H1 (cell line): ENCODE measurements around the gene BNC2. TPM values are rescaled to one million over a fixed set of nuclear protein-coding genes. Genes with fewer than 3 reads are reported as not detected.

Experiments
- BCL11A ChIP-seq, 2 experiments: IDR thresholded peaks; one replicate each; pipeline ENCODE4 v1.6.1; 2011; ENCODE audit warnings: low read depth in 2 of 2, low read length in 2 of 2, mild to moderate bottlenecking in 2 of 2
- CHD7 ChIP-seq: fragments of 300-600 bp; sonication (generic); IDR thresholded peaks from 2 replicates; pipeline ENCODE4 v1.7.1; 2012; ENCODE audit warnings: low read length, moderate library complexity, mild to moderate bottlenecking, inconsistent platforms; ENCODE audit not compliant: insufficient replicate concordance
- CREB1 ChIP-seq: IDR thresholded peaks from 2 replicates; pipeline ENCODE4 v1.6.1; 2012; ENCODE audit warnings: inconsistent platforms
- EP300 ChIP-seq, 2 experiments: IDR thresholded peaks; 1 replicate in 1 of 2; 2 replicates in 1 of 2; pipeline ENCODE4 v1.6.1; 2011 to 2012; ENCODE audit warnings: low read depth in 2 of 2, low read length in 2 of 2, mild to moderate bottlenecking in 2 of 2, borderline replicate concordance in 1 of 2, inconsistent platforms in 1 of 2, moderate library complexity in 1 of 2
- HDAC6 ChIP-seq: IDR thresholded peaks from one replicate; pipeline ENCODE4 v1.7.1; 2012; ENCODE audit warnings: low read depth, mild to moderate bottlenecking, inconsistent platforms, low read length, moderate library complexity
- NRF1 ChIP-seq: IDR thresholded peaks from 2 replicates; pipeline ENCODE4 v1.6.1; 2011; ENCODE audit warnings: mild to moderate bottlenecking, low read depth, low read length, improper control_type of control experiment
- RAD21 ChIP-seq, 2 experiments: IDR thresholded peaks in 1 of 2; conservative IDR thresholded peaks in 1 of 2; 2 replicates each; pipeline ENCODE4 v1.6.1; 2011; ENCODE audit warnings: low read depth in 2 of 2, low read length in 2 of 2, improper control_type of control experiment in 1 of 2, inconsistent platforms in 1 of 2, mild to moderate bottlenecking in 1 of 2, moderate library complexity in 1 of 2
- RBBP5 ChIP-seq: IDR thresholded peaks from 2 replicates; pipeline ENCODE4 v1.7.1; 2012; ENCODE audit warnings: low read depth, mild to moderate bottlenecking, inconsistent platforms, low read length, moderate library complexity, borderline replicate concordance
- SP1 ChIP-seq: IDR thresholded peaks from 2 replicates; pipeline ENCODE4 v1.6.1; 2011; ENCODE audit warnings: low read depth, low read length
- YY1 ChIP-seq: IDR thresholded peaks from 2 replicates; pipeline ENCODE4 v1.6.1; 2011; ENCODE audit warnings: low read depth, mild to moderate bottlenecking, low read length
- polyA plus RNA-seq, 7 experiments: library from polyadenylated mRNA; depleted of rRNA in 3 of 7; stranded (reverse) in 5 of 7; unstranded in 2 of 7; fragments of >200 nt in 5 of 7; fragments of 200-250 nt in 2 of 7; gene quantifications; 1 replicate in 5 of 7; 2 replicates in 1 of 7; 4 replicates in 1 of 7; pipeline versions ENCODE4 v1.2.1 to v1.2.3, GENCODE V29; 2011 to 2013; ENCODE audit warnings: missing spikeins in 2 of 7, mixed read lengths in 2 of 7
- total RNA-seq: library from RNA; stranded (reverse); fragmentation: NEBNext Ultra II Directional; extraction: Animal tissue kit (Norgen Biotek cat#: 25700); gene quantifications from 2 replicates; pipeline ENCODE4 v1.2.1, GENCODE V29; 2021

BNC2 gene
- total and polyA plus RNA-seq, 2 of the 8 experiments (the other 6 are each of a cell fraction or from before 2014, with no cell fraction given) = 16.0 to 26.8 TPM

DNA sequence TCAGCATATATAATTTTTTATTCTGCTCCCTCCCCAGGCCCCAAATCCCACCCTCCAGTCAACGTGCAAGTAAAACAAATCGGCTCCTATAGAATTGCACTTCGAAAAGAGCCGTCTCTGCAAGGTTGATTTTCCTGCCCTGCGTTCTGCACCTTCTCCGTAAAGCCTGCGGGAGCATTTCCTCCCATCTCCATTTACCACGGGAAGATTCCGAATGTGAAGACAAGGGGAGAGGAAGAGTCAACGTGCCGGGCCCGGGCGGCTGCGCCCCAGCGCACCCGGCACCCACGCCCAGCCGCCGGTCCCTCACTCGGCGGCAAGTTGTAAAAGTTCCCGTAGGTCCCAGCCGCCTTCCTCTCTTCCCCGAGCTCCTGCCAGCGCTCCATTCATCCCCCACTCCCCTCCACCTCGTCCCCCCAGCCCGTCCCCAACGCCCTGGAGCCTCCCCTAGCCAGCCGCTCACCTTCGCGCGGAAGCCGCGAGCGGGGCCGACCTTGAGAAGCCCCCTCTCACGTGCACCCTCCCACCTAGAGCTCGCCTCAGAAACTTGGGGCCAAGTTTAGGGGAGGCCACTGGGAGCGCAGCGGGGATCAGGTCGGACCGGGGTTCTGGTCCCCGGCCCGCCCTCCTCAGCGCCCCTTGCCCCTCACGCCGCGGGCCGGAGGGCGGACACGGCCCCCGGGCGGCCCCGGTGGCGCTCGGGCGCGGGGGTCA, 431 bp downstream of the BNC2 start (continued):
- TF ChIP-seq CHD7 (no peak), RBBP5 (no peak; the same call in 1 of the 2 replicates), CREB1 (no peak), RAD21 (IDR thresholded peaks at IDR 0.05 in 1 of 2, conservative IDR thresholded peaks at IDR 0.05 in 1 of 2; ENCODE audit: low read depth in 2 of 2, low read length in 2 of 2) (no peak), BCL11A (IDR thresholded peaks at IDR 0.05; ENCODE audit: low read depth in 2 of 2, low read length in 2 of 2) (no peak), EP300 (IDR thresholded peaks at IDR 0.05; ENCODE audit: borderline replicate concordance in 1 of 2, low read depth in 2 of 2, low read length in 2 of 2) (no peak), HDAC6 (no peak), NRF1 (no peak), YY1 (no peak), SP1 (no peak)
